ENCODE results near the gene HOOK1. TPM values are rescaled to one million over a fixed set of nuclear protein-coding genes. Genes with fewer than 3 reads are reported as not detected.

Gene HOOK1
- total and polyA plus RNA-seq, 2 of the 13 experiments (the other 11 are each of a cell fraction or from before 2014, with no cell fraction given): 11.3 to 24.2 TPM

GRCh38 chr1:59814901-59815825 lies at the start of gene HOOK1 (continued):
- TF ChIP-seq HOXA9 (CRISPR knock-in tag; IDR thresholded peaks at IDR 0.05; ENCODE audit: borderline replicate concordance): 0 out of 2 replicates have a peak, but pooled peaks have one; percentile 23
- no peak for TF ChIP-seq ZNF17 (CRISPR knock-in tag; IDR thresholded peaks at IDR 0.05)
- TF ChIP-seq FOXA1 (IDR thresholded peaks at IDR 0.05): no peak
- 0 out of 2 replicates have a peak, but pooled peaks have one; percentile 12 for TF ChIP-seq FOXA1 (CRISPR knock-in tag; IDR thresholded peaks at IDR 0.05)
- peak; percentile 40 for TF ChIP-seq KDM2A (CRISPR knock-in tag; IDR thresholded peaks at IDR 0.05; ENCODE audit: borderline replicate concordance, low read depth)
- 0 out of 2 replicates have a peak, but pooled peaks have one; percentile 41 for TF ChIP-seq LBX2 (CRISPR knock-in tag; IDR thresholded peaks at IDR 0.05; ENCODE audit: borderline replicate concordance)
- no peak for TF ChIP-seq HNF4G (IDR thresholded peaks at IDR 0.05; ENCODE audit: borderline replicate concordance, low read depth, low read length)
- no peak for TF ChIP-seq HNF4G (CRISPR knock-in tag; IDR thresholded peaks at IDR 0.05; ENCODE audit: borderline replicate concordance, low read depth)
- TF ChIP-seq ZNF790 (CRISPR knock-in tag; IDR thresholded peaks at IDR 0.05; ENCODE audit: borderline replicate concordance): no peak
- no peak for TF ChIP-seq ZNF382 (CRISPR knock-in tag; IDR thresholded peaks at IDR 0.05; ENCODE audit: borderline replicate concordance)
- TF ChIP-seq HDAC2 (CRISPR knock-in tag; IDR thresholded peaks at IDR 0.05): no peak
- no peak for TF ChIP-seq ZNF816 (CRISPR knock-in tag; IDR thresholded peaks at IDR 0.05; ENCODE audit: borderline replicate concordance)
- no peak; the same call in 2 of the 3 replicates for TF ChIP-seq MXI1 (IDR thresholded peaks at IDR 0.05; ENCODE audit: borderline replicate concordance, low read depth, low read length)
- TF ChIP-seq HOMEZ (CRISPR knock-in tag; IDR thresholded peaks at IDR 0.05; ENCODE audit: low read depth): no peak
- TF ChIP-seq RBM22 (optimal IDR thresholded peaks at IDR 0.05; ENCODE audit: low read length): no peak
- peak; percentile 88 for TF ChIP-seq ZSCAN20 (CRISPR knock-in tag; IDR thresholded peaks at IDR 0.05; ENCODE audit: borderline replicate concordance)
- peak; percentile 33; the same call in 1 of the 2 replicates for TF ChIP-seq HDAC1 (CRISPR knock-in tag; IDR thresholded peaks at IDR 0.05)
- TF ChIP-seq IRF1 (CRISPR knock-in tag; IDR thresholded peaks at IDR 0.05; ENCODE audit: low read depth): no peak
- no peak; the same call in 1 of the 2 replicates for TF ChIP-seq SAFB2 (CRISPR knock-in tag; IDR thresholded peaks at IDR 0.05; ENCODE audit: borderline replicate concordance, low read depth)
- 0 out of 2 replicates have a peak, but pooled peaks have one; percentile 26 for TF ChIP-seq FOSL2 (CRISPR knock-in tag; IDR thresholded peaks at IDR 0.05)
- TF ChIP-seq TCF7 (IDR thresholded peaks at IDR 0.05; ENCODE audit: low read depth): no peak
- TF ChIP-seq SNRNP70 (IDR thresholded peaks at IDR 0.05; ENCODE audit: low read depth, low read length): no peak
- no peak for TF ChIP-seq SNAPC5 (CRISPR knock-in tag; IDR thresholded peaks at IDR 0.05; ENCODE audit: borderline replicate concordance)
- no peak; the same call in 1 of the 2 replicates for TF ChIP-seq ZNF558 (CRISPR knock-in tag; IDR thresholded peaks at IDR 0.05; ENCODE audit: borderline replicate concordance)
- no peak for TF ChIP-seq PRMT3 (CRISPR knock-in tag; IDR thresholded peaks at IDR 0.05; ENCODE audit: borderline replicate concordance, low read depth)

All from HepG2 (cell line).